ENCODE measurements around the gene TAMALIN.

GRCh38 chr12:52026263-52026662 lies 19.5 kb downstream of the TAMALIN start:
- no peak for TF ChIP-seq CTCF (conservative IDR thresholded peaks at IDR 0.05; ENCODE audit: low read depth, low read length)
- no peak for TF ChIP-seq EZH2 (IDR thresholded peaks at IDR 0.05; ENCODE audit: low read length, unreplicated experiment)
